Measurements from ENCODE around the gene DDX49. TPM values are rescaled to one million over a fixed set of nuclear protein-coding genes. Genes with fewer than 3 reads are reported as not detected.

Gene DDX49
- total RNA-seq = 53.9 and 65.8 TPM in 2 replicates

DNA sequence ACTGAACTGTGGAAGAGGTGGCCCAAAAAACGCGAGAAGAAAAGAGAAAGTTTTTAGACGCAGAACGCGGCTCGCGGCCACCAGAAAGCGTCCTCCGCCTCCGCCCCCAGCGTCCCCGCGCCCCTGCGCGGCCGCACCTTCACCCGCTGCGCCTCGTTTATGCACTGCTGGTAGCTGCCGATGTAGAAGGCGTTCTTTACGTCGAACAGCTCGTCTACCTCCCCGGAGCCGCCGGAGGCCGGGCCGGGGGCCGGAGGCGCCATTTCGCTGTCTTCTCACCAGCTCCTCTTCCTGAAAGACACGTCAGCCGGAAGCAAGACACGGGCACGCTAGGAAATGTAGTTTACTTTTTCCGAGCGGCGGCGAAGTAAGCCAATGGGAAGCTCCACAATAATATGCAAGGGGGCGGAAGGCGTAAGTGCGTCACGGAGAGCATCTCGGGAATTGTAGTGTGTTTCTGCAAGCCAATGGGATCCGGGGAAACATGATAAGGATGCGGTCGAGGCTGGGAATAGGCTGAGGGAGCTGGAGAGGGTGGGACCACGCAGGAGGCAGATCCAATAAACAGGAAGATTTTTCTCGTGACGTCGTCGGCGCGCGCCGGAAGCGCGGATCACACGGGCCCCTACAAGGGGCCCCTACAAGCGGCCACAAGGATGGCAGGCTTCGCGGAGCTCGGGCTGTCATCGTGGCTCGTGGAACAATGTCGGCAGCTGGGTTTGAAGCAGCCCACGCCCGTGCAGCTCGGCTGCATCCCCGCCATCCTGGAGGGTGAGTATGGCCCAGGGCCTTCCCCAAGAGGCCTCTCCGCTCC, at the start of gene DDX49, which contains the start of gene COPE:
Gene DDX49, plus strand, starts transcription at position 630 of the 814 bp plus-strand sequence. Its CDS starts 27 bp downstream, at position 657.
Gene COPE, minus strand, starts transcription at position 302 of the 814 bp plus-strand sequence. Its CDS starts 39 bp downstream, at position 263.

GRCh38 chr19:18895824-18896341, 23.6 kb upstream of the DDX49 start, which contains the start of gene CERS1:
Gene CERS1, minus strand, starts transcription at chr19:18896158. Its CDS starts 86 bp downstream, at chr19:18896072.

GRCh38 chr19:18940769-18941627, 21.5 kb downstream of the DDX49 start, which contains the start of gene HOMER3:
Gene HOMER3, minus strand, starts transcription at chr19:18941217. Its CDS starts 2,235 bp downstream, at chr19:18938982.

Other genes starting within 250 kb of the DDX49 start
- gene CRTC1, start 236.0 kb upstream of the DDX49 start, total RNA-seq = 0.97 and 1.1 TPM in 2 replicates
- not detected in 2 replicates for gene COMP, start 128.4 kb upstream of the DDX49 start, total RNA-seq
- gene UPF1, start 87.8 kb upstream of the DDX49 start, total RNA-seq = 70.2 and 88.9 TPM in 2 replicates
- 2.0 and 5.8 TPM in 2 replicates for gene CERS1, start 23.6 kb upstream of the DDX49 start, total RNA-seq
- 231 and 262 TPM in 2 replicates for gene COPE, start 328 bp upstream of the DDX49 start, total RNA-seq
- 101 and 165 TPM in 2 replicates for gene HOMER3, start 21.5 kb downstream of the DDX49 start, total RNA-seq
- gene SUGP2, start 113.8 kb downstream of the DDX49 start, total RNA-seq = 15.3 and 28.9 TPM in 2 replicates
- gene ARMC6, start 113.9 kb downstream of the DDX49 start, total RNA-seq = 45.5 and 53.0 TPM in 2 replicates
- gene SLC25A42, start 144.3 kb downstream of the DDX49 start, total RNA-seq = 2.3 and 2.9 TPM in 2 replicates
- 26.0 and 28.0 TPM in 2 replicates for gene TMEM161A, start 218.8 kb downstream of the DDX49 start, total RNA-seq

Measured in epithelial cell of umbilical artery (primary cell).